ENCODE measurements around the gene CAMSAP2. TPM values are rescaled to one million over a fixed set of nuclear protein-coding genes. Genes with fewer than 3 reads are reported as not detected.

The CAMSAP2 gene
- polyA plus RNA-seq, 1 of the 3 experiments (the other 2 are of a cell fraction), result 5.5 TPM

DNA sequence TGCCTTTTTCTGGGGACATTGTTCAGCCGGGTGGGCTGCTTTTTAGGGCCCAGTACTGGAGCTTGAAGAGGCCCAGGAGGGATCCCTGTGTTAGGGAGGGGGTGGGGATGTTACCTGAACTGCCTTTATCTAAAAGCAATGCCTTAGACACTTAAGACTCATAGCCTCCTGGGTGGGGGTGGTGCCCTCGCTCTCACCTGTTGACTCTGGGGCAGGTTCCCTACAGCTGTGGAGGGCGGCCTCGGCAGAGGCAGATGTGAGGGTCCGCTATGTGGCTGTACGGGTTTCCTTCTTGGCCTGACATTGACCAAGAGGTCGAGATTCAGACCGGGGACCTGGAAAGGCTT, 156.7 kb downstream of the CAMSAP2 start:
- H3K4me2 ChIP-seq, result no peak overlapping the region
- H3K9ac ChIP-seq, result no peak overlapping the region
- no peaks in the 10 kb centered on the region for H3K27me3 ChIP-seq (ENCODE audit: insufficient read depth)

DNA sequence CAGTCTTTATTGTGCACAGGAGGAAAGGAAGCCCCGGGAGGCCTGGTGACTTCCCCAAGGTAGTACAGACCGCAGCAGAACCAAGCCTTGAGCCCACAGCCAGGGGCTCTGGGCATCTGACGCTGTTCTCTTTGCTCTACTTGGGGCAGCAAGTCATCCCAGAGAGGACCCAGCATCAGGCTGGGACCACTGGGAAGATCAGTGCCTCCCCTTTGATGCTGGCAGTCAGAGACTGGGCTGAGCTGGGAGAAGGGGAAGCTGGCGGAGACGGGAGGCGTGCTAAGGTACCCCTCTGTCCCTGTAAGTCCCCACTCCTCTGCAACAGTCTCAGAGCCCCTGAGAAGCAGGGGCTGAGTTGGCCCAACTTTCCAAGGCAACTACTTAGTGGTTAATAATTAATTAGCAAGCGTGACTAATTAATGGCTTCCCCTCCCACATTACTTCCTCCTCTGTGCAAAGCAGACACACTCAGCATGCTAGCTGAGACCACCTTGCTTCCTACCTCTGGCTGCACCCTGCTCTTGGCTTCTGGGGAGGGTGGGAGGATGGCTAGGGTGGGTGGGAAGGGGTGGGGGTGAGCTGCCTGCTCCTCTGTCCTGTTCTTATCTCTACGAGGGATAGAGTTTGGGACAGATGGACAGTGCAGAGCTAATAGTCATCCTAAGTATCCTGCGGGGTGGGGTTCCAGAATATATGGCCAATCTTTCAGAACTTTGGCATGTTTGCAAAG, 157.3 kb downstream of the CAMSAP2 start:
- Histone ChIP-seq H4K20me1 (ENCODE audit: insufficient read depth) (no peaks in the 10 kb centered on the region), H3K79me2 (ENCODE audit: insufficient read depth) (no peaks in the 10 kb centered on the region), H3K27me3 (ENCODE audit: insufficient read depth) (no peaks in the 10 kb centered on the region), H3K36me3 (replicated peaks in 1 of 2; ENCODE audit: control insufficient read depth in 1 of 2, insufficient read depth in 2 of 2, low read length in 1 of 2) (no peaks in the 10 kb centered on the region), H3K9me2 (no peaks in the 10 kb centered on the region), H3F3A (replicated peaks; ENCODE audit: insufficient read depth) (no peaks in the 10 kb centered on the region), H3K27ac (ENCODE audit: low read depth in 2 of 2, low read length in 1 of 2) (no peak overlapping the region), H3K4me3 (ENCODE audit: low read depth in 2 of 2, low read length in 1 of 2) (no peak overlapping the region), H2AFZ (ENCODE audit: low read depth) (no peak overlapping the region), H3K4me2 (no peak overlapping the region), H3K9ac (no peak overlapping the region), H3K9me3 (no peaks in the 10 kb centered on the region), H3K4me1 (ENCODE audit: control insufficient read depth in 1 of 2, insufficient read depth in 2 of 2, low read depth in 1 of 2, low read length in 1 of 2) (no peaks in the 10 kb centered on the region; a peak in 1 of 4 replicates)
- WGBS (ENCODE audit: low lambda C conversion rate), result 74% methylated on average over 8 of the region's 9 CpGs
- POLR2A ChIA-PET, result interaction anchor here (0.6 kb wide), 1 partner anchor 19 kb away, joined by 3 read pairs; no protein-coding TSS in a partner anchor
- CTCF ChIA-PET, result interaction anchor here (0.6 kb wide), 1 partner anchor 155 kb away, joined by 3 read pairs; no protein-coding TSS in a partner anchor
- no peak for DNase-seq
- TF ChIP-seq RFX5 (IDR thresholded peaks at IDR 0.05; ENCODE audit: low read length), result no peak
- TF ChIP-seq RAD21 (IDR thresholded peaks at IDR 0.05; ENCODE audit: low read length), result no peak
- TF ChIP-seq MEF2A (IDR thresholded peaks at IDR 0.05; ENCODE audit: borderline replicate concordance, low read depth), result no peak
- TF ChIP-seq, protein P1, sequence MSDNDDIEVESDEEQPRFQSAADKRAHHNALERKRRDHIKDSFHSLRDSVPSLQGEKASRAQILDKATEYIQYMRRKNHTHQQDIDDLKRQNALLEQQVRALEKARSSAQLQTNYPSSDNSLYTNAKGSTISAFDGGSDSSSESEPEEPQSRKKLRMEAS (IDR thresholded peaks at IDR 0.05; ENCODE audit: low read depth), result no peak
- TF ChIP-seq, protein P2, sequence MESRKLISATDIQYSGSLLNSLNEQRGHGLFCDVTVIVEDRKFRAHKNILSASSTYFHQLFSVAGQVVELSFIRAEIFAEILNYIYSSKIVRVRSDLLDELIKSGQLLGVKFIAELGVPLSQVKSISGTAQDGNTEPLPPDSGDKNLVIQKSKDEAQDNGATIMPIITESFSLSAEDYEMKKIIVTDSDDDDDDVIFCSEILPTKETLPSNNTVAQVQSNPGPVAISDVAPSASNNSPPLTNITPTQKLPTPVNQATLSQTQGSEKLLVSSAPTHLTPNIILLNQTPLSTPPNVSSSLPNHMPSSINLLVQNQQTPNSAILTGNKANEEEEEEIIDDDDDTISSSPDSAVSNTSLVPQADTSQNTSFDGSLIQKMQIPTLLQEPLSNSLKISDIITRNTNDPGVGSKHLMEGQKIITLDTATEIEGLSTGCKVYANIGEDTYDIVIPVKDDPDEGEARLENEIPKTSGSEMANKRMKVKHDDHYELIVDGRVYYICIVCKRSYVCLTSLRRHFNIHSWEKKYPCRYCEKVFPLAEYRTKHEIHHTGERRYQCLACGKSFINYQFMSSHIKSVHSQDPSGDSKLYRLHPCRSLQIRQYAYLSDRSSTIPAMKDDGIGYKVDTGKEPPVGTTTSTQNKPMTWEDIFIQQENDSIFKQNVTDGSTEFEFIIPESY (IDR thresholded peaks at IDR 0.05; ENCODE audit: borderline replicate concordance, low read depth), result no peak
- no peak for TF ChIP-seq CHD2 (IDR thresholded peaks at IDR 0.05; ENCODE audit: low read length, partially characterized antibody)
- TF ChIP-seq, protein P3, sequence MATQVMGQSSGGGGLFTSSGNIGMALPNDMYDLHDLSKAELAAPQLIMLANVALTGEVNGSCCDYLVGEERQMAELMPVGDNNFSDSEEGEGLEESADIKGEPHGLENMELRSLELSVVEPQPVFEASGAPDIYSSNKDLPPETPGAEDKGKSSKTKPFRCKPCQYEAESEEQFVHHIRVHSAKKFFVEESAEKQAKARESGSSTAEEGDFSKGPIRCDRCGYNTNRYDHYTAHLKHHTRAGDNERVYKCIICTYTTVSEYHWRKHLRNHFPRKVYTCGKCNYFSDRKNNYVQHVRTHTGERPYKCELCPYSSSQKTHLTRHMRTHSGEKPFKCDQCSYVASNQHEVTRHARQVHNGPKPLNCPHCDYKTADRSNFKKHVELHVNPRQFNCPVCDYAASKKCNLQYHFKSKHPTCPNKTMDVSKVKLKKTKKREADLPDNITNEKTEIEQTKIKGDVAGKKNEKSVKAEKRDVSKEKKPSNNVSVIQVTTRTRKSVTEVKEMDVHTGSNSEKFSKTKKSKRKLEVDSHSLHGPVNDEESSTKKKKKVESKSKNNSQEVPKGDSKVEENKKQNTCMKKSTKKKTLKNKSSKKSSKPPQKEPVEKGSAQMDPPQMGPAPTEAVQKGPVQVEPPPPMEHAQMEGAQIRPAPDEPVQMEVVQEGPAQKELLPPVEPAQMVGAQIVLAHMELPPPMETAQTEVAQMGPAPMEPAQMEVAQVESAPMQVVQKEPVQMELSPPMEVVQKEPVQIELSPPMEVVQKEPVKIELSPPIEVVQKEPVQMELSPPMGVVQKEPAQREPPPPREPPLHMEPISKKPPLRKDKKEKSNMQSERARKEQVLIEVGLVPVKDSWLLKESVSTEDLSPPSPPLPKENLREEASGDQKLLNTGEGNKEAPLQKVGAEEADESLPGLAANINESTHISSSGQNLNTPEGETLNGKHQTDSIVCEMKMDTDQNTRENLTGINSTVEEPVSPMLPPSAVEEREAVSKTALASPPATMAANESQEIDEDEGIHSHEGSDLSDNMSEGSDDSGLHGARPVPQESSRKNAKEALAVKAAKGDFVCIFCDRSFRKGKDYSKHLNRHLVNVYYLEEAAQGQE (IDR thresholded peaks at IDR 0.05; ENCODE audit: low read depth, low read length), result no peak
- TF ChIP-seq TAF1 (IDR thresholded peaks at IDR 0.05; ENCODE audit: borderline replicate concordance, low read depth, low read length), result no peak
- TF ChIP-seq TCF12 (IDR thresholded peaks at IDR 0.05), result no peak
- TF ChIP-seq EP300 (IDR thresholded peaks at IDR 0.05; ENCODE audit: borderline replicate concordance in 1 of 2, low read depth in 1 of 2, low read length in 1 of 2), result no peak
- no peak for TF ChIP-seq SMC3 (IDR thresholded peaks at IDR 0.05; ENCODE audit: low read depth, low read length)

More for the DNA sequence above, 156.7 kb downstream of the CAMSAP2 start:
- H2AFZ ChIP-seq (ENCODE audit: low read depth), result no peak overlapping the region
- no peak overlapping the region for H3K4me3 ChIP-seq (ENCODE audit: low read depth in 2 of 2, low read length in 1 of 2)
- WGBS (ENCODE audit: low lambda C conversion rate), result 20% methylated on average over 1 of the region's 8 CpGs
- no peaks in the 10 kb centered on the region for H3F3A ChIP-seq (replicated peaks; ENCODE audit: insufficient read depth)
- no peak for TF ChIP-seq EP300 (IDR thresholded peaks at IDR 0.05; ENCODE audit: borderline replicate concordance in 1 of 2, low read depth in 1 of 2, low read length in 1 of 2)
- no peak for TF ChIP-seq JUND (IDR thresholded peaks at IDR 0.05)
- no peak for TF ChIP-seq FOXJ3 (CRISPR knock-in tag; IDR thresholded peaks at IDR 0.05)
- no peak for TF ChIP-seq CHD2 (IDR thresholded peaks at IDR 0.05; ENCODE audit: low read length, partially characterized antibody)
- no peak for TF ChIP-seq RCOR1 (IDR thresholded peaks at IDR 0.05; ENCODE audit: low read length)
- TF ChIP-seq POLR2AphosphoS5 (IDR thresholded peaks at IDR 0.05; ENCODE audit: low read depth, low read length), result no peak
- TF ChIP-seq, protein P4, sequence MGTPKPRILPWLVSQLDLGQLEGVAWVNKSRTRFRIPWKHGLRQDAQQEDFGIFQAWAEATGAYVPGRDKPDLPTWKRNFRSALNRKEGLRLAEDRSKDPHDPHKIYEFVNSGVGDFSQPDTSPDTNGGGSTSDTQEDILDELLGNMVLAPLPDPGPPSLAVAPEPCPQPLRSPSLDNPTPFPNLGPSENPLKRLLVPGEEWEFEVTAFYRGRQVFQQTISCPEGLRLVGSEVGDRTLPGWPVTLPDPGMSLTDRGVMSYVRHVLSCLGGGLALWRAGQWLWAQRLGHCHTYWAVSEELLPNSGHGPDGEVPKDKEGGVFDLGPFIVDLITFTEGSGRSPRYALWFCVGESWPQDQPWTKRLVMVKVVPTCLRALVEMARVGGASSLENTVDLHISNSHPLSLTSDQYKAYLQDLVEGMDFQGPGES (IDR thresholded peaks at IDR 0.05; ENCODE audit: low read depth, low read length), result no peak
- TF ChIP-seq, protein P2 (IDR thresholded peaks at IDR 0.05; ENCODE audit: borderline replicate concordance, low read depth), result no peak
- H3K36me3 ChIP-seq (replicated peaks in 1 of 2; ENCODE audit: control insufficient read depth in 1 of 2, insufficient read depth in 2 of 2, low read length in 1 of 2), result no peaks in the 10 kb centered on the region
- H3K79me2 ChIP-seq (ENCODE audit: insufficient read depth), result no peaks in the 10 kb centered on the region
- peaks cover 0 to 3% of the 10 kb centered on the region in 2 experiments; a peak in 1 of 4 replicates for H3K4me1 ChIP-seq (ENCODE audit: control insufficient read depth in 1 of 2, insufficient read depth in 2 of 2, low read depth in 1 of 2, low read length in 1 of 2)
- ChIA-PET POLR2A (no interaction called here), CTCF (interaction anchor here (1.0 kb wide), 1 partner anchor 336 kb away, joined by 4 read pairs; no protein-coding TSS in a partner anchor)
- DNase-seq, result no peak
- H3K9me3 ChIP-seq, result no peaks in the 10 kb centered on the region
- no peaks in the 10 kb centered on the region for H3K9me2 ChIP-seq
- no peaks in the 10 kb centered on the region for H4K20me1 ChIP-seq (ENCODE audit: insufficient read depth)
- H3K27ac ChIP-seq (ENCODE audit: low read depth in 2 of 2, low read length in 1 of 2), result no peak overlapping the region
